Activated naive CD8-positive, alpha-beta T cell treated with anti-CD3 and anti-CD28 coated beads, Interleukin-2, amount 10 ng/mL, durations not matched to agents 7 days and 5 days (primary cell): ENCODE results near the gene SLC25A42. TPM values are rescaled to one million over a fixed set of nuclear protein-coding genes. Genes with fewer than 3 reads are reported as not detected.
"Not testable (repeated sequence)": the region's sequence is repeated elsewhere in the genome, so short reads cannot be mapped to it uniquely, and the experiment has no call there.

ENCODE experiments used
- ATAC-seq: fragments of 150-1000 bp; cut with Tn5 transposase; one replicate; pipeline ENCODE4 v1.10.0; 2021; ENCODE audit warnings: low read depth, moderate library complexity
- POLR2A ChIA-PET: fragments of 350-600 bp; sonication (Branson Sonifier 250); formaldehyde crosslinking; loops from one replicate; lab custom pipeline; 2021; ENCODE audit warnings: antibody characterized with exemption; lab: Charles Lee
- DNase-seq: peaks from one replicate; pipeline ENCODE4 v3.0.0; 2021
- H3K27ac Mint-ChIP-seq: one replicate; pipeline ENCODE4 v1.8.0; 2022; ENCODE audit warnings: mild to moderate bottlenecking, mixed read lengths
- H3K27me3 Mint-ChIP-seq: one replicate; pipeline ENCODE4 v1.8.0; 2022; ENCODE audit warnings: mild to moderate bottlenecking, moderate library complexity, mixed read lengths
- H3K36me3 Mint-ChIP-seq: one replicate; pipeline ENCODE4 v1.8.0; 2021; ENCODE audit warnings: mild to moderate bottlenecking, mixed read lengths
- H3K4me1 Mint-ChIP-seq: one replicate; pipeline ENCODE4 v1.8.0; 2021; ENCODE audit warnings: mixed read lengths
- H3K4me3 Mint-ChIP-seq: one replicate; pipeline ENCODE4 v1.8.0; 2022; ENCODE audit warnings: mild to moderate bottlenecking, moderate library complexity, mixed read lengths
- H3K9me3 Mint-ChIP-seq: one replicate; pipeline ENCODE4 v1.8.0; 2021; ENCODE audit warnings: mixed read lengths
- total RNA-seq, 2 experiments: library from RNA; stranded (reverse); gene quantifications; one replicate each; pipeline ENCODE4 v1.2.3, GENCODE V29; 2021

Gene SLC25A42
- total RNA-seq, 2 experiments from 2014 or later = 20.4 to 22.0 TPM

DNA sequence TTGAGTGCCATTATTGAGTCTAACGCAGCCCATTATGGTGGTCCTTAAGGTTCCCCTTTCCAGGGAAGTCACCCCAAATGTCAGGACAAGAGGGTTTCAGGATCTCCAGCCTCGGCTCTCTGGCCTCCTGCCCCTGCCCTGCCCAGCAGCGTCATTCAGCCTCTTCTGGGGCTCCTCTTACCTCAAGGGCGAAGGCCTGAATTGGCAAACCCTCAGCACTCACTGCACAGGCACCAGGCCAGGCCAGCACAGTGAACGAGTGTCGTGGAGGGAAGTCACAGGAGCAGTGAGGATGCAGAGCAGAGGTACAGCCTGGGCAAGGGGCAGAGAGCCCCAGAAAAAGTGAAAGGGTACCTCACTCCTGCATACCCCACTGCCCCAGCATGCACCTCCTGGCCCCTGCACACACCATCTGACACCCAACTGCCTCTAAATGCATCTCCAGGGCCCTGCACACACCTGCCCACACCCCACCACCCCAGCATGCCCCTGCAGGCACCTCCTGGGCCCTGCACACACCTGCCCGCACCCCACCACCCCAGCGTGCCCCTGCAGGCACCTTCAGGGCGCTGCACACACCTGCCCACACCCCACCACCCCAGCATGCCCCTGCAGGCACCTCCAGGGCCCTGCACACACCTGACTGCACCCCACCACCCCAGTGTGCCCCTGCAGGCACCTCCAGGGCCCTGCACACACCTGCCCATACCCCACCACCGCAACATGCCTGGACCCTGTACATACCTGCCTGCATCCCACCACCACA is 19.8 kb downstream of the SLC25A42 start:
- no peaks in the 10 kb centered on the region for H3K27me3 Mint-ChIP-seq
- H3K27ac Mint-ChIP-seq = no peak overlapping the region
- ATAC-seq (no peak), DNase-seq (no peak)
- no peak overlapping the region for H3K4me3 Mint-ChIP-seq
- H3K9me3 Mint-ChIP-seq = no peaks in the 10 kb centered on the region
- H3K36me3 Mint-ChIP-seq = peaks cover 3% of the 10 kb centered on the region
- H3K4me1 Mint-ChIP-seq = no peaks in the 10 kb centered on the region
- POLR2A ChIA-PET = no interaction called here

DNA sequence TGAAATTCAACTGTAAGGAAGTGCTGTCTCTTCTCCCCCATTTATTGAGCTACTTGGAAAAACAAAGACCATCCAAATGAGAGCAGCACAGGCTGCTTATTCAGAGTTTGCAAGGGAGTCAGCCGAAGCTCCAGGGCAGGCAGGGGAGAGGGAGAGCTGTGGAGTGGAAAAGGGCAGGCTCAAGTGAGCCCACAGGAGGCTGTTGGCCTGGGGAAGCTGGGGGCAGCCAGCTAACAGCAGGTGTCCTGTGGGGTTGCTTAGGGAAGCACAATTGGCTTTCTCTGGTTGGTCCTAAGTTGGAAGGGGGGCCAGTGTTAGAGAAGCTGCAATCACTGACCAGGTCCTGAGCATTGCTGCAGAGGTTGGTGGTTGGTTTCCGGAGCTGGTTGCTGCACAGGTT is 23.9 kb downstream of the SLC25A42 start:
- POLR2A ChIA-PET = no interaction called here
- no peaks in the 10 kb centered on the region for H3K4me1 Mint-ChIP-seq
- no peaks in the 10 kb centered on the region for H3K27me3 Mint-ChIP-seq
- no peak overlapping the region for H3K4me3 Mint-ChIP-seq
- ATAC-seq (no peak), DNase-seq (no peak)
- H3K27ac Mint-ChIP-seq = no peak overlapping the region
- no peaks in the 10 kb centered on the region for H3K9me3 Mint-ChIP-seq
- H3K36me3 Mint-ChIP-seq = no peaks in the 10 kb centered on the region

DNA sequence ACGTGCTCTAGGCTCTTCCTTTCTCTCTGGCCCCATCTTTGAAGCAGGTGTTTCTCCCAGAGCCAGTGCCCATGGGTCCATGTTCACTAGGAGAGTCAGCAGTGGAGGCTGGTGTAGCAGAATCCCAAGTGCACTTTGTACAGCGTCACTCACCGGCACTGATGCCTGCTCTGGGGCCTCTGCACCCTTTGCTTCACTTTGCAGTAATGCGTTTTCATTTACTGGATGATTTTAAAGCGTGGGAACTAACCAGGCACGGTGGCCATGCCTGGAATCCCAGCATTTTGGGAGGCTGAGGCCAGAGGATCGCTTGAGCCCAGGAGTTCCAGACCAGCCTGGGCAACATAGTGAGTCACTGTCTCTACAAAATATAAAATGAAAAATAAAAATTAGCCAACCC is 30.7 kb downstream of the SLC25A42 start:
- Mint-ChIP-seq H3K27me3 (no peaks in the 10 kb centered on the region), H3K36me3 (no peaks in the 10 kb centered on the region), H3K4me3 (no peak overlapping the region), H3K27ac (no peak overlapping the region), H3K4me1 (no peaks in the 10 kb centered on the region), H3K9me3 (no peaks in the 10 kb centered on the region)
- DNase-seq = no peak
- ATAC-seq = no peak
- POLR2A ChIA-PET = no interaction called here

DNA sequence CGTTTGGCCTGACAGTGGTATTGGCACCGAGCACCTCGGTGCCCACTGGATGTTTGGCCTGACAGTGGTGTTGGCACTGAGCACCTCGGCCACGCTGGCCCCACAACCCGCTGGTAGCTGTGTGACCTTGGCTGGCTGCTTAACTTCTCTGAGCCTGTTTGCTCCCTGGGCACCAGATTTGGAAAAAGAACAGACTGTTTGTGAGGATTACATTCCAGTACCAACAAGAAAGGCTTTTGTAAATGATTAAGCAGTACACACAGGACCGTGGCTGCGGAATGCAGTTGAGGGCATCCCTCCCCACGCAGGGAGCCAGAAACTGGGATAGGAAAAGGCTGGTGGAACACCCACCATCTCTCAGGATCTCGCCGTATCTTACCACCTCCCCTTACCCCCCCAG is 31.9 kb downstream of the SLC25A42 start:
- Mint-ChIP-seq H3K27me3 (no peaks in the 10 kb centered on the region), H3K27ac (no peak overlapping the region), H3K9me3 (no peaks in the 10 kb centered on the region), H3K4me1 (no peaks in the 10 kb centered on the region), H3K4me3 (no peak overlapping the region), H3K36me3 (peaks cover 3% of the 10 kb centered on the region)
- DNase-seq (no peak), ATAC-seq (no peak)
- POLR2A ChIA-PET = no interaction called here

DNA sequence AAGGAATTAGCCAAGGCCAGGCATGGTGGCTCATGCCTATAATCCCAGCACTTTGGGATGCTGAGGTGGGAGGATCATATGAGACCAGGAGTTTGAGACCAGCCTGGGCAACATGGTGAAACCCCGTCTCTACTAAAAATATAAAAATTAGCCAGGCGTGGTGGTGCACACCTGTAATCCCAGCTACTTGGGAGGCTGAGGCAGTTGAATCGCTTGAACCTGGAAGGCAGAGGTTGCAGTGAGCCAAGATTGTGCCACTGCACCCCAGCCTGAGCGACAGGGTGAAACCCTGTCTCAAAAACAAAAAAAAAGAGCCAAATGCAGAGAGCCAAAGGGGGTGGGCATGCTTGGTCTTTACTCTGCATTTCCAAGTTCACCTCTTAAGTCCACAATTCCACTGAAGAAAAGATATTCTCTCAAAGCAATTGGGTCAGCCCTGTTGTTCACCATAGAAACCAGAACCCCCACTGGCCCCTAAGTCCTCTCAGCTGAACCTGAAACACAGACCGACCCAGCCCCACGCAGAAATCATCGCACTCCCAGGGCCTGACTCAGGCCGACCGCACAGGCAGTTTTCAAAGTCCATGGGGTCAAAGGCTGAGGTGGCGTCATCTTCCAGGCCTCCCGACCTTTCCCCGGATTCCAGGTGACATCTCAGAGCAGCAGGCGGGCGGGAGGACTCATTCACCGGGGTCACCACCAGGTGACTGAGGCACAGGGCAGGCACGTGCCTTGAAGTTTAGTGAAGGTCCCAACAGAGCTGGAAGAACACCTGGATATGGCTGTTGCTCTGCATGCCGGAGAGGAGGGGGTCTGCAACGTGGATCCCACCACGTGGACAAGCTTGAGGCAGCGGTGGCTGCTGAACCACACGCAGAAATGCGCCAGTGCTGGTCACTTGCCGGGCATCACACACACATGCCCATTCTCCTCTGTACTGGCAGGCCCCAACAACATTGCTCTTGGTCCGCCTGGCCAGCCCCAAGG is 33.1 kb downstream of the SLC25A42 start:
- H3K27ac Mint-ChIP-seq = no peak overlapping the region
- no peaks in the 10 kb centered on the region for H3K4me1 Mint-ChIP-seq
- POLR2A ChIA-PET = interaction anchor here (0.7 kb wide), 1 partner anchor 219 kb away, joined by 3 read pairs; no protein-coding TSS in a partner anchor
- peaks cover 3% of the 10 kb centered on the region for H3K36me3 Mint-ChIP-seq
- H3K27me3 Mint-ChIP-seq = no peaks in the 10 kb centered on the region
- DNase-seq (no peak), ATAC-seq (no peak)
- no peak overlapping the region for H3K4me3 Mint-ChIP-seq
- no peaks in the 10 kb centered on the region for H3K9me3 Mint-ChIP-seq

DNA sequence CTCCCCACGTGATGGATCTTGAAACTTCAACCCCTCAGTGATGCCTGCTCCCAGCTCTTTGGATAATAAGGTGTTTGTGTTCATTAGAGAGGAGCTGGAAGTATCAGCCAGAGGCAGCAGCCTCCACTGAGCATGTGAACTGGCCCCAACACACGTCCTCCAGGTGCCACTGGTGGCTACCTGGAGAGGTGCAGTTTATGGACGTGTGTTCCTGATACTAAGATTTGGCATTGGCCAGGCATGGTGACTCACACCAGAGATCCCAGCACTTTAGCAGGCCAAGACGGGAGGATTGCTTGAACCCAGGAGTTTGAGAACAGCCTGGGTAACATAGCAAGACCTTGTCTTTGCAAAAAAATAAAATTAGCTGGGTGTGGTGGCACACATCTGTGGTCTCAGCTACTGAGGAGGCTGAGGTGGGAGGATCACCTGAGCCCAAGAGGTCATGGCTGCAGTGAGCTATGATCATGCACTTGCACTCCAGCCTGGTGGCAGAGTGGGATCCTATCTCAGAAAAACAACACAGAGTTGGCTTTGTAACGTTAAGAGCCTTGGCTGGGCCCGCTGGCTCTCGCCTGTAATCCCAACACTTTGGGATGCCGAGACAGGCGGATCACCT is 34.4 kb downstream of the SLC25A42 start:
- Mint-ChIP-seq H3K9me3 (no peaks in the 10 kb centered on the region), H3K4me1 (no peaks in the 10 kb centered on the region), H3K27me3 (no peaks in the 10 kb centered on the region), H3K27ac (no peak overlapping the region), H3K4me3 (no peak overlapping the region), H3K36me3 (peaks cover 3% of the 10 kb centered on the region)
- POLR2A ChIA-PET = no interaction called here
- ATAC-seq (no peak), DNase-seq (no peak)

DNA sequence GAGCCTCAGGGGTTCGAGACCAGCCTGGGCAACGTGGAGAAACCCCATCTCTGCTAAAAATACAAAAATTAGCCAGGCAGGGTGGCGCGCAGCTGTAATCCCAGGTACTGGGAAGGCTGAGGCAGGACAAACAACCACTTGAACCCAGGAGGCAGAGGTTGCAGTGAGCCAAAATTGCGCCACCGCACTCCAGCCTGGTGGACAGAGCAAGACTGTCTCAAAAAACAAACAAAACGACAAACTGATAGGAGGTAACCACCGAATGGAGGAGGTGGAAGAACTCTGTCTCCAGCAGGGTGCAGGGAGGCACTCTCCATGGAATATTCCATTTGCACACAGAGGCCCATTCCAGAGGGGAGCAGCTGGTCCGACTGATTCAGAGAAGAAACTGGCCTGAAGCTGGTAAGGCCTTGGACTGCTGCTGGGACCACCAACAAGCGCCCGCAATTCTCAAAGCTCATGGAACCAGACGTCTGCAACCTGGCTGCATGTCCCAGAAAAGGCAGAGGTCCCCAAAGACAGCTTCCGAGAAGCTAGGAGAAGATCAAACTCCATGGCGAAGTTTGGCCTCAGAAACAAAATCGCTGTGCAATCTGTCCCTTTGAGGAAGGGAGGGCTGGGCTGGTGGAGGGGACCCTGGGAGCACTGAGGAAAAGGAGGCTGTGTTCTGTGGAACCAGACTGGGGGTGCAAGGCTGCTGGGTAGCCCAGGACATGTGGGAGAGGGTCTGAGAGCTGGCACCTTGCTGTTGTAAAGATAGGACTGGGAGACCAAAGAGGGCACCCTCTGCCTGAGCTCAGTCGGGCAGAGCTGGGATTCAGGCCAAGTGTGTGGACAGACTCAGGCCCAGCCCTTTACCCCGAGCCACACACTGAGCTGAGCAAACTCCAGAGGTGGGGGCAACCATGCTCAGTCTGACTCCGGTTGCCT is 35.2 kb downstream of the SLC25A42 start:
- Mint-ChIP-seq H3K36me3 (peaks cover 3% of the 10 kb centered on the region), H3K4me1 (no peaks in the 10 kb centered on the region), H3K27ac (no peak overlapping the region), H3K4me3 (no peak overlapping the region), H3K9me3 (no peaks in the 10 kb centered on the region), H3K27me3 (no peaks in the 10 kb centered on the region)
- no peak for DNase-seq
- POLR2A ChIA-PET = no interaction called here
- ATAC-seq = no peak

DNA sequence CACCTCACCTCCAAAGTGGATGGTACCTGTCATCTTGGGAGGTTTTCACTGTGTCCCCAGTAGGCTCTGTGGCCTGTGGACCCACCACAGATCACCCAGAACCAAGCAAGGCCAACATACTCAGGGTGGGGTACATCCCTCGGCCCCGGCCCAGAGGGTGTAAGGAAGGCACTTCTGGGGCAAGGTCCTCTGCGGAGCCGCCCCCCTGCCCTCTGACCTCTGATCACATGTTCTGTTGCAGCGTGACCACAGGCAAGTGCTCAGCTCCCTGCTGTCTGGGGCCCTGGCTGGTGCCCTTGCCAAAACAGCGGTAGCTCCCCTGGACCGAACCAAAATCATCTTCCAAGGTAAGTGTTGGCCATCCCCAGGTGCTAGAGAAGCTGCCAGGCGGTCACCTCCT is 37.7 kb downstream of the SLC25A42 start:
- ATAC-seq = no peak
- POLR2A ChIA-PET = no interaction called here
- Mint-ChIP-seq H3K4me1 (no peaks in the 10 kb centered on the region), H3K4me3 (no peak overlapping the region), H3K9me3 (no peaks in the 10 kb centered on the region), H3K27me3 (no peaks in the 10 kb centered on the region), H3K36me3 (peaks cover 3% of the 10 kb centered on the region), H3K27ac (no peak overlapping the region)
- no peak for DNase-seq

DNA sequence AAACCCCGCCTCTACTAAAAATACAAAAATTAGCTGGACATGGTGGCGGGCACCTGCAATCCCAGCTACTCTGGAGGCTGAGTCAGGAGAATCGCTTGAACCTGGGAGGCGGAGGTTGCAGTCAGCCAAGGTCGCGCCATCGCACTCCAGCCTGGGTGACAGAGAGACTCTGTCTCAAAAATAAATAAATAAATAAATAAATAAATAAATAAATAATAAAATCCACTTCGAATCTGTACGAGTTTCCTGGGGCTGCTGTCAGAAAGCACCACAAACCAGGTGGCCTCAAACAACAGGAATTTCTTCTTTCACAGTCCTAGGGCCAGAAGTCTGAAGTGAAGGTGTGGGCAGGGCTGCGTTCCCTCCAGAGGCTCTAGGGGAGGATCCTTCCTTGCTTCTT is 38.8 kb downstream of the SLC25A42 start:
- H3K36me3 Mint-ChIP-seq, H3K27me3 Mint-ChIP-seq, H3K27ac Mint-ChIP-seq, POLR2A ChIA-PET, H3K9me3 Mint-ChIP-seq, H3K4me3 Mint-ChIP-seq, DNase-seq, ATAC-seq, H3K4me1 Mint-ChIP-seq: not testable (repeated sequence)

DNA sequence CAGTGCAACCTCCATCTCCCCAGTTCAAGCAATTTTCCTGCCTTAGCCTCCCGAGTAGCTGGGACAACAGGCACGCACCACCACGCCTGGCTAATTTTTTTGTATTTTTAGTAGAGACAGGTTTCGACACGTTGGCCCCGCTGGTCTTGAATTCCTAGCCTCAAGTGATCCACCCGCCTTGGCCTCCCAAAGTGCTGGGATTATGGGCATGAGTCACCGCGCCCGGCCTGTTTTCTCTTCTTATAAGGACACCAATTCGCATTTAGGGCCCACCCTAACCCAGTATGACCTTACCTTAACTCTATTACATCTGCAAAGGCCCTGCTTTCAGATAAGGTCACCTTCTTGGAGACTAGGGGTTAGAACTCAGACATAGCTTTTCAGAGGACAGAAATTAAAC is 39.4 kb downstream of the SLC25A42 start:
- Mint-ChIP-seq H3K9me3 (no peaks in the 10 kb centered on the region), H3K4me1 (no peaks in the 10 kb centered on the region), H3K27me3 (no peaks in the 10 kb centered on the region), H3K4me3 (no peak overlapping the region), H3K27ac (no peak overlapping the region), H3K36me3 (peaks cover 3% of the 10 kb centered on the region)
- POLR2A ChIA-PET = no interaction called here
- no peak for ATAC-seq
- no peak for DNase-seq

DNA sequence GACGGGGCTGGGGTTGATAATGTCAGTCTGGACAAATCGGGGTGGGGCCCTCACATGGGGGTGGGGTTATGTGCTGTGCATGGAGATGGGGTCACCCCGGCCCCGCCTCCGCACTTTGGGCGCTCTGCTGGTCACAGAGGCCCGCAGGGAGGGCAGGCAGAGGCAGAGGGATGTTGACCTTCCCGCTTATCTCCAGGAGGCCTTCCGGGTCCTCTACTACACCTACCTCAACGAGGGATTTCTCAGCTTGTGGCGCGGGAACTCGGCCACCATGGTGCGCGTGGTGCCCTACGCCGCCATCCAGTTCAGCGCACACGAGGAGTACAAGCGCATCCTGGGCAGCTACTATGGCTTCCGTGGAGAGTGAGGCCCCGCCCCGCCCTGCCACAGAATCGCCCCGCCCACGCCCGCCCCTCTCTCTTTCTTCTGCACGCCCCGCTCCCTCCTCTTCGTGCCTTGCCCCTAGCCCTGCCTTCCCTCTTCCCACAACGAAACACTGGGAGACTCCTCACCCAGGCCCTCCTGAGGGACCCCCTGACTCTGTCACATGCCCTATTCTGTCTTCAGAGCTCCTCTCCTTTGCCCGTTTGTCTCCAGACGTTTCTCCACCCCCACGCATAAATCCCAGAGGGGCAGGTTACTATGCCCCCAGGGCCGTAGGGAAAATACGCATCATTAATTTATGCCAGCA is 41.7 kb downstream of the SLC25A42 start:
- ATAC-seq (no peak), DNase-seq (no peak)
- Mint-ChIP-seq H3K4me3 (no peak overlapping the region), H3K27ac (no peak overlapping the region), H3K36me3 (no peaks in the 10 kb centered on the region), H3K9me3 (no peaks in the 10 kb centered on the region), H3K4me1 (no peaks in the 10 kb centered on the region), H3K27me3 (no peaks in the 10 kb centered on the region)
- POLR2A ChIA-PET = no interaction called here

DNA sequence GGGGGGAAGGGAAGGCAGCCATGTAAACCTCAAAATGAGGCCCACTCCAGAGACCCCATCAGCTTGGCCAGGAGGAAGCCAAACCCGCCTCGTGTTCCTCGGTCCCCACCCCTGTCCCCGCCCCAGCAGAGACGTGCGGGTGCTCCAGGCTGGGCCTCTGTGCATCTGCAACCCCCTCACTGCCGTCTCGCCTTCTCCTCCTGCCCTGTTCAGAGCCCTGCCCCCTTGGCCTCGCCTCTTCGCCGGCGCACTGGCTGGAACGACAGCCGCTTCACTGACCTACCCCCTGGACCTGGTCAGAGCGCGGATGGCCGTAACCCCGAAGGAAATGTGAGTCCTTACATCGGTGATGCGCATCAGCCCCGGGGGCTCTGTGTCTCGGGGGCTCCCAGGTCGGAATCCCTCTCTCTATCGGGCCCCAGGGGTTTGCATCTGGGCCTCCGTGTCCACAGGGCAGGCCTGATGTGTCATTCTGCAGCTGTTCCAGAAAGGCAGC is 42.3 kb downstream of the SLC25A42 start:
- POLR2A ChIA-PET = no interaction called here
- no peak overlapping the region for H3K4me3 Mint-ChIP-seq
- H3K27ac Mint-ChIP-seq = no peak overlapping the region
- no peaks in the 10 kb centered on the region for H3K27me3 Mint-ChIP-seq
- DNase-seq = no peak
- ATAC-seq = no peak
- H3K4me1 Mint-ChIP-seq = no peaks in the 10 kb centered on the region
- H3K9me3 Mint-ChIP-seq = no peaks in the 10 kb centered on the region
- no peaks in the 10 kb centered on the region for H3K36me3 Mint-ChIP-seq
